PC-3 (cell line): ENCODE data around the gene SGCG.

Source experiments
- CTCF ChIP-seq: fragments of 300-600 bp; sonication (generic); conservative IDR thresholded peaks from 2 replicates; pipeline ENCODE4 v1.5.1; 2017; ENCODE audit warnings: antibody characterized with exemption, low read depth, mild to moderate bottlenecking, low read length
- EZH2 ChIP-seq: fragments of 300-600 bp; sonication (generic); IDR thresholded peaks from one replicate; pipeline ENCODE4 v1.6.1; 2017; ENCODE audit warnings: antibody characterized with exemption, mild to moderate bottlenecking, low read length; ENCODE audit not compliant: unreplicated experiment
- EZH2phosphoT487 ChIP-seq: fragments of 300-600 bp; sonication (generic); IDR thresholded peaks from 2 replicates; pipeline ENCODE4 v1.6.1; 2018; ENCODE audit warnings: mild to moderate bottlenecking, antibody characterized with exemption, low read length, borderline replicate concordance

- TF ChIP-seq CTCF (no peak), EZH2phosphoT487 (no peak), EZH2 (no peak)
These were observed 34.8 kb upstream of the SGCG start for GRCh38 chr13:23146006-23146405.
